ENCODE measurements around the gene SPATS2L. TPM values are rescaled to one million over a fixed set of nuclear protein-coding genes. Genes with fewer than 3 reads are reported as not detected.

Gene SPATS2L
- total RNA-seq, 1 donor from 2014 or later: 29.1 TPM

DNA sequence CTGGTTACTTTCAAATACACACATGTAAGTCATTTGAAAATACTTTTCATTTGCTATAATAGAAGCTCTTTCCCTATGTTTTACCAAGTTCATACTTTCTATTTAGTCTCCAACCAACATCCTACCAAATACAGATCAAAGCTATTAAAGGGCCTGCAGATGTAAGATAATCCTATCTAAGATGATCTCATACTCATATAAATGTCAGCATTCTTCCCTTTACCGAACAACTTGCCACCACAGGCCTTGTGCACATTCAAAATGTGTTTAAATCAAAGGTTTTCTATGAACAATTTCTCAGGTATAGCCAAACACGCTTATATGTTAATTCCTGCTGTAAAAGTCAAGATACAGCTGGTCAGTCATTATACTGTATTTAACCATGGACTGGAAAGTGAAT, 180.0 kb downstream of the SPATS2L start:
- TF ChIP-seq, protein P1, sequence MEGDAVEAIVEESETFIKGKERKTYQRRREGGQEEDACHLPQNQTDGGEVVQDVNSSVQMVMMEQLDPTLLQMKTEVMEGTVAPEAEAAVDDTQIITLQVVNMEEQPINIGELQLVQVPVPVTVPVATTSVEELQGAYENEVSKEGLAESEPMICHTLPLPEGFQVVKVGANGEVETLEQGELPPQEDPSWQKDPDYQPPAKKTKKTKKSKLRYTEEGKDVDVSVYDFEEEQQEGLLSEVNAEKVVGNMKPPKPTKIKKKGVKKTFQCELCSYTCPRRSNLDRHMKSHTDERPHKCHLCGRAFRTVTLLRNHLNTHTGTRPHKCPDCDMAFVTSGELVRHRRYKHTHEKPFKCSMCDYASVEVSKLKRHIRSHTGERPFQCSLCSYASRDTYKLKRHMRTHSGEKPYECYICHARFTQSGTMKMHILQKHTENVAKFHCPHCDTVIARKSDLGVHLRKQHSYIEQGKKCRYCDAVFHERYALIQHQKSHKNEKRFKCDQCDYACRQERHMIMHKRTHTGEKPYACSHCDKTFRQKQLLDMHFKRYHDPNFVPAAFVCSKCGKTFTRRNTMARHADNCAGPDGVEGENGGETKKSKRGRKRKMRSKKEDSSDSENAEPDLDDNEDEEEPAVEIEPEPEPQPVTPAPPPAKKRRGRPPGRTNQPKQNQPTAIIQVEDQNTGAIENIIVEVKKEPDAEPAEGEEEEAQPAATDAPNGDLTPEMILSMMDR (IDR thresholded peaks at IDR 0.05): no peak
- TF ChIP-seq EZH2 (IDR thresholded peaks at IDR 0.05): no peak
- no peak for TF ChIP-seq EZH2phosphoT487 (IDR thresholded peaks at IDR 0.05)
- Histone ChIP-seq H3K4me2 (no peak overlapping the region), H3F3A (ENCODE audit: low read depth) (no peaks in the 10 kb centered on the region), H3K9ac (no peak overlapping the region), H3K4me1 (no peaks in the 10 kb centered on the region), H3K4me3 (no peak overlapping the region), H3K27ac (no peak overlapping the region), H3K27me3 (no peaks in the 10 kb centered on the region), H3K36me3 (no peaks in the 10 kb centered on the region), H3K9me3 (ENCODE audit: low read depth) (no peaks in the 10 kb centered on the region), H4K20me1 (ENCODE audit: low read depth) (no peaks in the 10 kb centered on the region), H3K79me2 (ENCODE audit: low read depth) (no peaks in the 10 kb centered on the region), H2AFZ (replicated peaks) (no peak overlapping the region)
- Mint-ChIP-seq H3K27me3 (ENCODE audit: insufficient read depth, low read depth) (peaks cover 6% of the 10 kb centered on the region), H3K4me1 (peaks cover 13% of the 10 kb centered on the region), H3K9me3 (no peaks in the 10 kb centered on the region), H3K4me3 (no peak overlapping the region), H3K36me3 (peaks cover 16% of the 10 kb centered on the region), H3K27ac (no peak overlapping the region)
- DNase-seq (ENCODE audit: low spot score): no peak

DNA sequence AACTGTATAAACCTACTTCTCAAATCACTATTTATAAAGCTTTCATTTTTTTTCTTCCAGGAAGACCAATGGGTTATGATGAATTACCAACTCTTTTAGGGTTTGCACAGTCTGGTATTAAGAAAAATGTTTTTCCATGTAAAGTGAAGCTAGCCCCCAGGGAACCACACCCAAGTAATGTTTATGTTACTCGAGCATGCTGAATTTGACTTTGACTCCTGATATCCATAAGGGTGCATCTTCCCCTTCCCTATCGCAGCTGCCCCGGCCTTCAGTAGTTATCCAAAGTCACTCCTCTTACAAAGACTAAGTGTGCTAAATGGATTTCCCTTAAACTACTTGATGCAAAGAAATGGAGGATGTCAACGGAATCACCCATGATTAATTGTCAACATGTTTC, 181.7 kb downstream of the SPATS2L start:
- no peak for DNase-seq (ENCODE audit: low spot score)
- Histone ChIP-seq H3F3A (ENCODE audit: low read depth) (no peaks in the 10 kb centered on the region), H2AFZ (replicated peaks) (no peak overlapping the region), H3K4me1 (no peaks in the 10 kb centered on the region), H3K27me3 (no peaks in the 10 kb centered on the region), H3K9me3 (ENCODE audit: low read depth) (no peaks in the 10 kb centered on the region), H3K27ac (no peak overlapping the region), H3K4me3 (no peak overlapping the region), H3K36me3 (no peaks in the 10 kb centered on the region), H3K79me2 (ENCODE audit: low read depth) (no peaks in the 10 kb centered on the region), H3K4me2 (no peak overlapping the region), H3K9ac (no peak overlapping the region), H4K20me1 (ENCODE audit: low read depth) (no peaks in the 10 kb centered on the region)
- peaks cover 6% of the 10 kb centered on the region for H3K27me3 Mint-ChIP-seq (ENCODE audit: insufficient read depth, low read depth)
- no peaks in the 10 kb centered on the region for H3K9me3 Mint-ChIP-seq
- H3K36me3 Mint-ChIP-seq: peaks cover 30% of the 10 kb centered on the region
- H3K4me1 Mint-ChIP-seq: peaks cover 11% of the 10 kb centered on the region
- TF ChIP-seq EZH2phosphoT487 (IDR thresholded peaks at IDR 0.05) (no peak), EZH2 (IDR thresholded peaks at IDR 0.05) (no peak)
- TF ChIP-seq, protein P1 (IDR thresholded peaks at IDR 0.05): no peak
- H3K4me3 Mint-ChIP-seq: no peak overlapping the region
- no peak overlapping the region for H3K27ac Mint-ChIP-seq

DNA sequence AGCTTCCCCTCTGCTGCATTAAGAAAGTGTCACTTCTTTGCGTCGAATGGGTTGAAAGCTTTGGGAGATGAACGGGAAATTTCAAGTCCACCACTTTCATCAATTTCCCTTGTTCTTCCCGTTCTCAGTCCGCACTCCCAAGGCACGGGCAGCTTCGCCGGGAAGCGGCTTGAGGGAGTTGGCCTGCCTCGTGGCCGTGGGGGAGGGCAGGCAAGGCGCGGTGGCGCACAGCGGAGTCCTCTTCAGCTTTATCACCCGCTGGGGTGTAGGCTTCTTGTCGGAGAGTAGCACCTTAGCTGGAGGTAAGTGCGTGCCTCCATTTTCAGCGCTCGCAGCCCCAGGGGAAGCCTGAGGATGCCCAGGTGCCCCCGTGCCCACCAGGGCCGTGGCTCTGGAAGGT, 183.5 kb downstream of the SPATS2L start:
- Histone ChIP-seq H3K9ac (no peak overlapping the region), H2AFZ (replicated peaks) (no peak overlapping the region), H3K36me3 (no peaks in the 10 kb centered on the region), H3K27me3 (no peaks in the 10 kb centered on the region), H3F3A (ENCODE audit: low read depth) (no peaks in the 10 kb centered on the region), H4K20me1 (ENCODE audit: low read depth) (no peaks in the 10 kb centered on the region), H3K79me2 (ENCODE audit: low read depth) (no peaks in the 10 kb centered on the region), H3K4me1 (no peaks in the 10 kb centered on the region), H3K9me3 (ENCODE audit: low read depth) (no peaks in the 10 kb centered on the region), H3K4me2 (no peak overlapping the region), H3K27ac (no peak overlapping the region), H3K4me3 (no peak overlapping the region)
- Mint-ChIP-seq H3K9me3 (no peaks in the 10 kb centered on the region), H3K4me1 (peaks cover 6% of the 10 kb centered on the region), H3K36me3 (peaks cover 30% of the 10 kb centered on the region), H3K27ac (no peak overlapping the region), H3K4me3 (no peak overlapping the region), H3K27me3 (ENCODE audit: insufficient read depth, low read depth) (peaks cover under 1% of the 10 kb centered on the region)
- TF ChIP-seq EZH2 (IDR thresholded peaks at IDR 0.05): no peak
- no peak for TF ChIP-seq EZH2phosphoT487 (IDR thresholded peaks at IDR 0.05)
- TF ChIP-seq, protein P1 (IDR thresholded peaks at IDR 0.05): no peak
- DNase-seq (ENCODE audit: low spot score): no peak
